GM21360 (cell line): ENCODE measurements around the gene DOK3.

ENCODE experiments used
- ATAC-seq: cut with Tn5 transposase; IDR thresholded peaks from one replicate; pipeline ENCODE4 v1.9.1; 2021; ENCODE audit warnings: mild to moderate bottlenecking, moderate library complexity; ENCODE audit not compliant: unreplicated experiment

Gene DOK3

GRCh38 chr5:177452688-177453638, 56.7 kb downstream of the DOK3 start:
- no peak for ATAC-seq
